K562 (cell line): ENCODE measurements around the gene LMNA. TPM values are rescaled to one million over a fixed set of nuclear protein-coding genes. Genes with fewer than 3 reads are reported as not detected.
"Not testable (repeated sequence)": the region's sequence is repeated elsewhere in the genome, so short reads cannot be mapped to it uniquely, and the experiment has no call there.

Source experiments
- ATAC-seq: fragments of 200-7000 bp; cut with Tn5 transposase; 3 replicates; pipeline ENCODE4 v1.9.1; 2020; ENCODE audit warnings: moderate library complexity
- BruUV-seq: library from RNA; stranded (reverse); fragments of 400-500 nt; replicated peaks from 2 replicates; lab custom pipeline; 2021; lab: Mats Ljungman, UMichigan
- CTCF ChIA-PET: fragments of 300-600 bp; formaldehyde crosslinking; extraction: SDS; loops from one replicate; lab custom pipeline; 2021; ENCODE audit warnings: low intra/inter-chr PET ratio; lab: Yijun Ruan, JAX
- POLR2A ChIA-PET: fragments of 300-600, 350-650 bp; sonication (Branson Sonifier 250); formaldehyde crosslinking; extraction: SDS; loops from one replicate; lab custom pipeline; 2021; ENCODE audit warnings: antibody characterized with exemption, inconsistent platforms; lab: Yijun Ruan, JAX
- DNase-seq, 4 experiments: peaks; one replicate each; pipeline versions ENCODE4 v3.0.0 to v3.0.0-alpha.2; 2011 to 2018; ENCODE audit warnings: low spot score in 3 of 4, mixed read lengths in 3 of 4; ENCODE audit errors: extremely low read depth in 1 of 4
- FAIRE-seq: peaks from 2 replicates; lab custom pipeline; 2011; peaks lifted over from hg19 to GRCh38; lab: Jason Lieb, UNC
- H2AFZ ChIP-seq: 2 replicates; pipeline ENCODE4 v1.6.0; 2011; ENCODE audit warnings: low read depth, low read length, control low read depth, inconsistent platforms
- H3K27ac ChIP-seq: fragments of 200-600 bp; 3 replicates; pipeline ENCODE4 v1.8.0; 2011; ENCODE audit warnings: low read depth, mild to moderate bottlenecking, control low read depth, inconsistent platforms, low read length, moderate library complexity, mixed read lengths; ENCODE audit errors: extremely low read depth
- H3K27me3 ChIP-seq, 2 experiments: fragments of 300-600 bp in 1 of 2; 2 replicates in 1 of 2; 3 replicates in 1 of 2; pipeline versions ENCODE4 v1.6.0 to v1.8.0; 2011; ENCODE audit warnings: inconsistent platforms in 2 of 2, low read length in 2 of 2, mild to moderate bottlenecking in 1 of 2, mixed read lengths in 1 of 2, moderate library complexity in 1 of 2; ENCODE audit not compliant: control insufficient read depth in 2 of 2, insufficient read depth in 2 of 2
- H3K36me3 ChIP-seq: fragments of 300-600 bp; 3 replicates; pipeline ENCODE4 v1.8.0; 2011; ENCODE audit warnings: mild to moderate bottlenecking, low read length, inconsistent platforms; ENCODE audit not compliant: control insufficient read depth, insufficient read depth
- H3K4me1 ChIP-seq, 2 experiments: fragments of 200-600 bp in 1 of 2; replicated peaks in 1 of 2; 2 replicates in 1 of 2; 3 replicates in 1 of 2; pipeline versions ENCODE4 v1.5.1 to v1.8.0; 2011; ENCODE audit warnings: inconsistent platforms in 2 of 2, low read length in 2 of 2, mild to moderate bottlenecking in 1 of 2, mixed read lengths in 1 of 2, moderate library complexity in 1 of 2; ENCODE audit not compliant: control insufficient read depth in 2 of 2, insufficient read depth in 2 of 2
- H3K4me2 ChIP-seq: 2 replicates; pipeline ENCODE4 v1.6.1; 2011; ENCODE audit warnings: low read length, control low read depth, inconsistent platforms, mixed read lengths; ENCODE audit not compliant: insufficient read depth
- H3K4me3 ChIP-seq: fragments of 200-600 bp; sonication (generic), shearing (Covaris generic); 2 replicates; pipeline ENCODE4 v1.5.1; 2016; ENCODE audit warnings: control low read depth, inconsistent platforms
- H3K79me2 ChIP-seq: fragments of 200-600 bp; 3 replicates; pipeline ENCODE4 v1.8.0; 2011; ENCODE audit warnings: low read length, inconsistent platforms; ENCODE audit not compliant: control insufficient read depth, insufficient read depth
- H3K9ac ChIP-seq, 2 experiments: 2 replicates each; pipeline versions ENCODE4 v1.6.0 to v1.6.1; 2011; ENCODE audit warnings: low read depth in 2 of 2, low read length in 2 of 2, control low read depth in 1 of 2, inconsistent platforms in 1 of 2, mild to moderate bottlenecking in 1 of 2, mixed read lengths in 1 of 2; ENCODE audit not compliant: insufficient read depth in 1 of 2
- H3K9me1 ChIP-seq: one replicate; pipeline ENCODE4 v1.6.0; 2011; ENCODE audit warnings: inconsistent platforms, mild to moderate bottlenecking, low read length, moderate library complexity; ENCODE audit not compliant: control insufficient read depth, insufficient read depth
- H3K9me3 ChIP-seq: replicated peaks from 2 replicates; pipeline ENCODE4 v1.5.1; 2011; ENCODE audit warnings: low read depth, low read length, inconsistent platforms; ENCODE audit not compliant: control insufficient read depth, insufficient read depth
- H4K20me1 ChIP-seq: replicated peaks from 2 replicates; pipeline ENCODE4 v1.6.1; 2011; ENCODE audit warnings: low read length, inconsistent platforms, mixed read lengths; ENCODE audit not compliant: control insufficient read depth, insufficient read depth
- EWSR1 ChIP-seq: fragments of 450-650 bp; IDR thresholded peaks from 2 replicates; pipeline ENCODE4 v1.6.1; 2018; ENCODE audit warnings: borderline replicate concordance, mild to moderate bottlenecking, low read depth, moderate library complexity; ENCODE audit not compliant: partially characterized antibody
- KAT2B ChIP-seq: IDR thresholded peaks from one replicate; pipeline ENCODE4 v1.6.1; 2012; ENCODE audit warnings: low read depth, mild to moderate bottlenecking, control low read depth, inconsistent platforms, low read length, moderate library complexity
- NCOA4 ChIP-seq: fragments of 450-650 bp; IDR thresholded peaks from 2 replicates; pipeline ENCODE4 v1.6.1; 2018; ENCODE audit warnings: mild to moderate bottlenecking; ENCODE audit not compliant: partially characterized antibody
- TOE1 ChIP-seq, 2 experiments: fragments of 450-650 bp in 1 of 2; sonication (generic) in 1 of 2; formaldehyde crosslinking in 1 of 2; IDR thresholded peaks; 2 replicates each; pipeline versions ENCODE4 v1.7.1 to v1.8.0; 2016 to 2022; ENCODE audit warnings: borderline replicate concordance in 2 of 2, mild to moderate bottlenecking in 2 of 2, antibody characterized with exemption in 1 of 2, inconsistent platforms in 1 of 2, low read depth in 1 of 2, missing genetic modification reagents in 1 of 2, moderate library complexity in 1 of 2
- ZNF324 ChIP-seq: fragments of 250-450 bp; sonication (Bioruptor Pico); IDR thresholded peaks from 2 replicates; pipeline ENCODE4 v1.4.0; 2020; ENCODE audit warnings: mild to moderate bottlenecking
- WGBS: fragments of 100-300 bp; shearing (Covaris generic); methylation state at CpG from one replicate; pipeline ENCODE4 v1.1.6; 2016; ENCODE audit warnings: low coverage, mixed read lengths; ENCODE audit not compliant: insufficient coverage; ENCODE audit errors: missing lambda C conversion rate; 5-methylcytosine and 5-hydroxymethylcytosine counted together
- in situ Hi-C: fragments of 300-500 bp; cut with MboI; formaldehyde crosslinking; loops from 4 replicates; pipeline ENCODE4 v1.15.0; 2018; ENCODE audit warnings: inconsistent platforms, mixed read lengths
- intact Hi-C: fragments of 100-400 bp; cut with micrococcal nuclease; formaldehyde crosslinking; loops from 2 replicates; pipeline ENCODE4 v1.14.2; 2022
- polyA plus RNA-seq, 8 experiments: library from polyadenylated mRNA; depleted of rRNA in 4 of 8; stranded (reverse) in 5 of 8; unstranded in 3 of 8; fragments of >200 nt; fragmentation: Nextera tagmentation in 2 of 8; fragmentation: Illumina TruSeq in 1 of 8; extraction: Ambion mirVana in 2 of 8; extraction: Trizol in 1 of 8; gene quantifications; 2 replicates each; pipeline versions ENCODE4 v1.2.1 to v1.2.3, GENCODE V29; 2011 to 2014; ENCODE audit warnings: inconsistent platforms in 1 of 8, missing spikeins in 1 of 8
- total RNA-seq, 7 experiments: library from RNA; depleted of rRNA in 6 of 7; stranded (reverse); fragments of >200 nt in 6 of 7; fragmentation: Illumina TruSeq in 2 of 7; extraction: Trizol in 2 of 7; gene quantifications; 2 replicates each; pipeline versions ENCODE4 v1.2.1 to v1.2.3, GENCODE V29; 2011 to 2021; ENCODE audit warnings: low replicate concordance in 1 of 7
- TF ChIP-seq, protein P1 (sequence below): fragments of 450-650 bp; IDR thresholded peaks from 2 replicates; pipeline ENCODE4 v1.6.1; 2018; ENCODE audit not compliant: partially characterized antibody

Gene LMNA
- total and polyA plus RNA-seq, 9 of the 15 experiments (the other 6 are each of a cell fraction or from before 2014, with no cell fraction given): 1.00 to 347 (median 88.2) TPM

DNA sequence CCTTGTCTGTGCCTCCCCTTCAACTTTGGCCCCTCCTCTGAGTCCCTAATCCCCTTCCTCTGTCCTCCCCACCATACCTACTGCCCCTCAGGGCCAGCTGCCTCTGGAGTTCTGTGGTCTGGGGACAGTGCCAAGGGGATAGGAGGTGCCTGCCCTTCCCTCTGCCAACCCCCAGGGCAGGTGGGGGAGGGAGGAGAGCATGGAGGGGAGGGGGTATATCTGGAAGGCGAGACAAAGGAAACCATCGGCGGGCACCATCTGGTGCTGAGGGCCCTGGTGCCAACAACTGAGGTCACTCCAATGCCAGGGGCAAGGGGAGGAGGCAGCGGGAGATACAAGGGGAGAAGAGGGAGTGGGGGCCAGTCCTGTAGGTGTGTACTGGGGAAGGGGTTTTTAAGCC is 44.0 kb upstream of the LMNA start (continued):
- TF ChIP-seq ZNF324 (no peak), TOE1 (IDR thresholded peaks at IDR 0.05; ENCODE audit: borderline replicate concordance) (no peak), TOE1 (CRISPR knock-in tag; IDR thresholded peaks at IDR 0.05; ENCODE audit: borderline replicate concordance, low read depth) (no peak)

DNA sequence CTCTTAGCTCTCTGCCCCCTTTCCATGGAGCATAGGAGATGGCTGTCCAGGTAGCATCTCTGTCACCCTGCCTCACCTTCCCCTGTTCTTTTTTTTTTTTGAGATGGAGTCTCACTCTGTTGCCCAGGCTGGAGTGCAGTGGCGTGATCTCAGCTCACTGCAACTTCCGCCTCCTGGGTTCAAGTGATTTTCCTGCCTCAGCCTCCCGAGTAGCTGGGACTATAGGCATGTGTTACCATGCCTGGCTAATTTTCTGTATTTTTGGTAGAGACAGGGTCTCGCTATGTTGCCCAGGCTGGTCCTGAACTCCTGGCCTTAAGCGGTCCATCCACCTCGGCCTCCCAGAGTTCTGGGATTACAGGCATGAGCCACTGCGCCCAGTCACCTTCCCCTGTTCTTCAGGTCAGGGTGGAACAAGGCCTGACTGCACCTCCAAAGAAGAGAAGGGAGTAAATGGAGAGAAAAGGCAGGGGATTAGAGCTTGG is 43.1 kb upstream of the LMNA start:
- CTCF ChIA-PET, H3K36me3 ChIP-seq, in situ Hi-C loops, FAIRE-seq, H4K20me1 ChIP-seq, H3K9me3 ChIP-seq, H3K4me1 ChIP-seq, H3K4me3 ChIP-seq, BruUV-seq, H3K9me1 ChIP-seq, H3K79me2 ChIP-seq, H3K4me2 ChIP-seq, DNase-seq, ATAC-seq, intact Hi-C loops, H2AFZ ChIP-seq, H3K27me3 ChIP-seq, H3K27ac ChIP-seq, H3K9ac ChIP-seq: not testable (repeated sequence)
- POLR2A ChIA-PET: interaction anchor here (0.6 to 1.0 kb wide), 3 partner anchors 16 to 1014 kb away, joined by 3 to 4 read pairs (median 3); no protein-coding TSS in a partner anchor
- whole genome bisulfite sequencing: 64% methylated on average over 4 of the region's 7 CpGs

DNA sequence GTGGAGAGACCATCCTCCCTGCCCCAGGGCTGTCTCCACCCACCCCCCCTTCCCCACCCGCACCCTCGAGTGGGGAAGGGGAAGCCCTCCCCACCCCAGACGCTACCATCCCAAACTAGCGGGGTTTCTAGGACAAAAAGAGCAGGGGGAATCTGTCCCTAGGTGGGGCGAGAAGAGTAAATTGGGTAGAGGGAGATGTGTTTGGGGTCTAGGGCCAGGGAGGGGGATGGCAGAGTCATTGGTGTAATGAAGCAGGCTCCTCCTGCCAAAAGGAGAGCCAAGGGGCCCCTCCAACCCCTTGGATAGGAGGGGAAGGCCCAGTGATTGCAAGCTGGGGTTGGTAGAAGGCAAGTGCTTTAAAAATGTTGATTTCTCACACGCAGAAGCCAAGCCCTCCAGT is 42.3 kb upstream of the LMNA start:
- peaks cover 2% of the 10 kb centered on the region for H3K9me1 ChIP-seq
- CTCF ChIA-PET: no interaction called here

More for the DNA sequence above, 42.3 kb upstream of the LMNA start:
- ATAC-seq (no peak), FAIRE-seq (no peak), DNase-seq (no peak)
- in situ Hi-C loops: no loop called here
- intact Hi-C loops: no loop called here
- Histone ChIP-seq H3K27ac (no peak overlapping the region), H3K36me3 (peaks cover 18% of the 10 kb centered on the region; the same call in 1 of the 3 replicates), H3K4me2 (no peak overlapping the region), H3K4me3 (no peak overlapping the region), H3K27me3 (no peaks in the 10 kb centered on the region), H2AFZ (no peak overlapping the region), H4K20me1 (no peaks in the 10 kb centered on the region), H3K79me2 (no peaks in the 10 kb centered on the region), H3K9me3 (no peaks in the 10 kb centered on the region), H3K9ac (no peak overlapping the region; a peak in 1 of 4 replicates), H3K4me1 (peaks cover 9 to 11% of the 10 kb centered on the region in 2 experiments; a peak in 4 of 5 replicates)
- BruUV-seq: no TSS peak
- 41% methylated on average over 6 of the region's 6 CpGs for WGBS
- no peak for TF ChIP-seq KAT2B
- TF ChIP-seq EWSR1: no peak
- TF ChIP-seq NCOA4: no peak
- TF ChIP-seq, protein P1, sequence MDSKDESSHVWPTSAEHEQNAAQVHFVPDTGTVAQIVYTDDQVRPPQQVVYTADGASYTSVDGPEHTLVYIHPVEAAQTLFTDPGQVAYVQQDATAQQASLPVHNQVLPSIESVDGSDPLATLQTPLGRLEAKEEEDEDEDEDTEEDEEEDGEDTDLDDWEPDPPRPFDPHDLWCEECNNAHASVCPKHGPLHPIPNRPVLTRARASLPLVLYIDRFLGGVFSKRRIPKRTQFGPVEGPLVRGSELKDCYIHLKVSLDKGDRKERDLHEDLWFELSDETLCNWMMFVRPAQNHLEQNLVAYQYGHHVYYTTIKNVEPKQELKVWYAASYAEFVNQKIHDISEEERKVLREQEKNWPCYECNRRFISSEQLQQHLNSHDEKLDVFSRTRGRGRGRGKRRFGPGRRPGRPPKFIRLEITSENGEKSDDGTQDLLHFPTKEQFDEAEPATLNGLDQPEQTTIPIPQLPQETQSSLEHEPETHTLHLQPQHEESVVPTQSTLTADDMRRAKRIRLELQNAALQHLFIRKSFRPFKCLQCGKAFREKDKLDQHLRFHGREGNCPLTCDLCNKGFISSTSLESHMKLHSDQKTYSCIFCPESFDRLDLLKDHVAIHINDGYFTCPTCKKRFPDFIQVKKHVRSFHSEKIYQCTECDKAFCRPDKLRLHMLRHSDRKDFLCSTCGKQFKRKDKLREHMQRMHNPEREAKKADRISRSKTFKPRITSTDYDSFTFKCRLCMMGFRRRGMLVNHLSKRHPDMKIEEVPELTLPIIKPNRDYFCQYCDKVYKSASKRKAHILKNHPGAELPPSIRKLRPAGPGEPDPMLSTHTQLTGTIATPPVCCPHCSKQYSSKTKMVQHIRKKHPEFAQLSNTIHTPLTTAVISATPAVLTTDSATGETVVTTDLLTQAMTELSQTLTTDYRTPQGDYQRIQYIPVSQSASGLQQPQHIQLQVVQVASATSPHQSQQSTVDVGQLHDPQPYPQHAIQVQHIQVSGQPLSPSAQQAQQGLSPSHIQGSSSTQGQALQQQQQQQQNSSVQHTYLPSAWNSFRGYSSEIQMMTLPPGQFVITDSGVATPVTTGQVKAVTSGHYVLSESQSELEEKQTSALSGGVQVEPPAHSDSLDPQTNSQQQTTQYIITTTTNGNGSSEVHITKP: peak; percentile 94
- POLR2A ChIA-PET: interaction anchor here (1.0 kb wide), 2 partner anchors 17 to 51 kb away, joined by 3 to 5 read pairs; no protein-coding TSS in a partner anchor
